Spleen (tissue), 7 donors: Measurements from ENCODE around the gene MSGN1.

Experiments used
- CTCF ChIP-seq, 11 experiments: fragments of 200-600 bp in 7 of 11; fragments of 450-650 bp in 4 of 11; sonication (generic) in 4 of 11; IDR thresholded peaks in 8 of 11; conservative IDR thresholded peaks in 3 of 11; 1 replicate in 7 of 11; 2 replicates in 4 of 11; pipeline versions ENCODE4 v1.4.0 to v1.8.0; 2016 to 2021; ENCODE audit warnings: antibody characterized with exemption in 11 of 11, inconsistent platforms in 4 of 11, mild to moderate bottlenecking in 1 of 11
- POLR2A ChIP-seq, 3 donors: fragments of 450-650 bp; IDR thresholded peaks; one replicate each; pipeline ENCODE4 v1.5.1; 2017; ENCODE audit warnings: antibody characterized with exemption in 3 of 3, mild to moderate bottlenecking in 1 of 3
- POLR2AphosphoS5 ChIP-seq, 3 donors: sonication (generic); formaldehyde crosslinking; IDR thresholded peaks; one replicate each; pipeline ENCODE4 v1.5.1; 2017; ENCODE audit warnings: antibody characterized with exemption in 3 of 3
- donor health status: DM: no; HTN: no; CAD: no; lungs with moderate emphysema.
- donor health status: DM: no; HTN: no; CAD: no.
- donor health status: DM: no; HTN: no; CAD: no.

- TF ChIP-seq POLR2A (IDR thresholded peaks at IDR 0.05) = no peak
- peak; percentile 31 to 72 (median 66) for TF ChIP-seq CTCF (IDR thresholded peaks at IDR 0.05 in 8 of 11, conservative IDR thresholded peaks at IDR 0.05 in 3 of 11)
- no peak for TF ChIP-seq POLR2AphosphoS5 (IDR thresholded peaks at IDR 0.05)
Observed at GRCh38 chr2:17851731-17852585, 35.7 kb downstream of the MSGN1 start.
